Breast epithelium (tissue), 4 donors: Measurements from ENCODE around the gene SLC25A44. TPM values are rescaled to one million over a fixed set of nuclear protein-coding genes. Genes with fewer than 3 reads are reported as not detected.

ENCODE experiments used
- DNase-seq, 2 donors: peaks; one replicate each; pipeline ENCODE4 v3.0.0-alpha.2; 2019; ENCODE audit warnings: low spot score in 2 of 2
- H3K27ac ChIP-seq, 2 donors: fragments of 200-600 bp; sonication (generic) in 1 of 2; one replicate each; pipeline ENCODE4 v1.5.1; 2016 to 2019; ENCODE audit warnings: mild to moderate bottlenecking in 1 of 2
- H3K27me3 ChIP-seq, 2 donors: fragments of 200-600 bp; sonication (generic) in 1 of 2; one replicate each; pipeline versions ENCODE4 v1.5.1 to v1.6.0; 2017 to 2019; ENCODE audit warnings: control low read depth in 1 of 2, mild to moderate bottlenecking in 1 of 2
- H3K36me3 ChIP-seq: fragments of 200-600 bp; one replicate; pipeline ENCODE4 v1.5.1; 2019
- H3K4me1 ChIP-seq, 2 donors: fragments of 200-600 bp; sonication (generic); one replicate each; pipeline ENCODE4 v1.5.1; 2016 to 2019; ENCODE audit warnings: control low read depth in 1 of 2
- H3K4me3 ChIP-seq, 3 donors: fragments of 200-600 bp; sonication (generic); 1 replicate in 2 of 3; 2 replicates in 1 of 3; pipeline ENCODE4 v1.5.1; 2016 to 2019; ENCODE audit warnings: mild to moderate bottlenecking in 3 of 3, moderate library complexity in 2 of 3
- H3K9me3 ChIP-seq, 2 donors: fragments of 200-600 bp; sonication (generic) in 1 of 2; one replicate each; pipeline ENCODE4 v1.5.1; 2016 to 2019; ENCODE audit warnings: control low read depth in 1 of 2
- CTCF ChIP-seq, 3 donors: fragments of 450-650 bp; IDR thresholded peaks; one replicate each; pipeline ENCODE4 v1.5.1; 2016 to 2017; ENCODE audit warnings: antibody characterized with exemption in 3 of 3, mild to moderate bottlenecking in 3 of 3, moderate library complexity in 3 of 3
- POLR2A ChIP-seq: fragments of 450-650 bp; IDR thresholded peaks from one replicate; pipeline ENCODE4 v1.6.1; 2016; ENCODE audit warnings: antibody characterized with exemption, mild to moderate bottlenecking, moderate library complexity
- POLR2AphosphoS5 ChIP-seq, 3 donors: sonication (generic); formaldehyde crosslinking; IDR thresholded peaks; one replicate each; pipeline ENCODE4 v1.6.1; 2017; ENCODE audit warnings: antibody characterized with exemption in 3 of 3
- intact Hi-C: fragments of 100-400 bp; cut with DNase I; formaldehyde crosslinking; loops from one replicate; pipeline ENCODE4 v1.15.1; 2023; ENCODE audit warnings: low total_unique reads
- total RNA-seq, 3 donors: library from RNA; depleted of rRNA; stranded (reverse); fragments of >200 nt; gene quantifications; one replicate each; pipeline ENCODE4 v1.1.0, GENCODE V29; 2016

The SLC25A44 gene
- total RNA-seq, 3 donors from 2014 or later: 10.7 to 23.7 (median 13.8) TPM

GRCh38 chr1:156253634-156254033 is 59.7 kb downstream of the SLC25A44 start:
- Histone ChIP-seq H3K9me3 (no peaks in the 10 kb centered on the region), H3K36me3 (peaks cover 14% of the 10 kb centered on the region), H3K4me1 (no peaks in the 10 kb centered on the region), H3K27ac (no peak overlapping the region), H3K4me3 (no peak overlapping the region), H3K27me3 (no peaks in the 10 kb centered on the region)
- intact Hi-C loops: no loop called here
- no peak for DNase-seq
- TF ChIP-seq POLR2AphosphoS5 (IDR thresholded peaks at IDR 0.05) (no peak), CTCF (IDR thresholded peaks at IDR 0.05) (no peak), POLR2A (no peak)

- TF ChIP-seq CTCF (IDR thresholded peaks at IDR 0.05) (no peak), POLR2AphosphoS5 (IDR thresholded peaks at IDR 0.05) (no peak), POLR2A (no peak)
- no peak for DNase-seq
- no peaks in the 10 kb centered on the region for H3K9me3 ChIP-seq
- no peaks in the 10 kb centered on the region for H3K27me3 ChIP-seq
- intact Hi-C loops: no loop called here
- H3K36me3 ChIP-seq: peaks cover 22% of the 10 kb centered on the region
- H3K27ac ChIP-seq: no peak overlapping the region
- no peaks in the 10 kb centered on the region for H3K4me1 ChIP-seq
- no peak overlapping the region for H3K4me3 ChIP-seq
These were observed 63.8 kb downstream of the SLC25A44 start for GRCh38 chr1:156257711-156258110.

GRCh38 chr1:156258859-156259258 is 65.0 kb downstream of the SLC25A44 start:
- DNase-seq: no peak
- no peak overlapping the region for H3K4me3 ChIP-seq
- intact Hi-C loops: no loop called here
- H3K27me3 ChIP-seq: no peaks in the 10 kb centered on the region
- peaks cover 16% of the 10 kb centered on the region for H3K36me3 ChIP-seq
- TF ChIP-seq POLR2A (no peak), POLR2AphosphoS5 (IDR thresholded peaks at IDR 0.05) (no peak), CTCF (IDR thresholded peaks at IDR 0.05) (no peak)
- no peaks in the 10 kb centered on the region for H3K9me3 ChIP-seq
- H3K27ac ChIP-seq: no peak overlapping the region
- H3K4me1 ChIP-seq: no peaks in the 10 kb centered on the region

- Histone ChIP-seq H3K27ac (no peak overlapping the region), H3K4me3 (no peak overlapping the region), H3K9me3 (no peaks in the 10 kb centered on the region), H3K36me3 (peaks cover 16% of the 10 kb centered on the region), H3K4me1 (no peaks in the 10 kb centered on the region), H3K27me3 (no peaks in the 10 kb centered on the region)
- intact Hi-C loops: no loop called here
- no peak for DNase-seq
- no peak for TF ChIP-seq POLR2AphosphoS5 (IDR thresholded peaks at IDR 0.05)
- TF ChIP-seq POLR2A: no peak
- TF ChIP-seq CTCF (IDR thresholded peaks at IDR 0.05): no peak
These were observed 65.9 kb downstream of the SLC25A44 start for GRCh38 chr1:156259805-156260204.

- DNase-seq: no peak
- intact Hi-C loops: no loop called here
- H3K4me3 ChIP-seq: no peak overlapping the region
- TF ChIP-seq POLR2A (no peak), CTCF (IDR thresholded peaks at IDR 0.05) (no peak), POLR2AphosphoS5 (IDR thresholded peaks at IDR 0.05) (no peak)
- H3K9me3 ChIP-seq: no peaks in the 10 kb centered on the region
- no peaks in the 10 kb centered on the region for H3K4me1 ChIP-seq
- H3K27ac ChIP-seq: no peak overlapping the region
- H3K27me3 ChIP-seq: no peaks in the 10 kb centered on the region
- peaks cover 16% of the 10 kb centered on the region for H3K36me3 ChIP-seq
These were observed 67.0 kb downstream of the SLC25A44 start for GRCh38 chr1:156260896-156261295.

Other genes with a start within 250 kb of the SLC25A44 start
- gene ARHGEF2, start 215.6 kb upstream of the SLC25A44 start, total RNA-seq: 10 to 100 TPM; 81.8 to 93.7 (median 90.4) TPM
- 100 to 1,000 TPM; 305 to 407 (median 370) TPM for gene SSR2, start 173.2 kb upstream of the SLC25A44 start, total RNA-seq
- 10 to 100 TPM; 22.1 to 27.1 (median 23.3) TPM for gene UBQLN4, start 140.3 kb upstream of the SLC25A44 start, total RNA-seq
- gene LAMTOR2, start 139.3 kb upstream of the SLC25A44 start, total RNA-seq: 10 to 100 TPM; 60.7 to 75.5 (median 69.8) TPM
- 10 to 100 TPM in 2 of 3 donors, not detected in 1; 40.3 to 68.6 TPM for gene RAB25, start 132.9 kb upstream of the SLC25A44 start, total RNA-seq
- 1 to 10 TPM in 2 of 3 donors, under 1 TPM in 1; 0.32 to 1.3 (median 1.3) TPM for gene MEX3A, start 111.6 kb upstream of the SLC25A44 start, total RNA-seq
- 100 to 1,000 TPM; 292 to 367 (median 319) TPM for gene LMNA, start 79.4 kb upstream of the SLC25A44 start, total RNA-seq
- gene SEMA4A, start 40.5 kb upstream of the SLC25A44 start, total RNA-seq: 10 to 100 TPM in 1 of 3 donors, 1 to 10 TPM in 2; 1.4 to 21.5 (median 9.2) TPM
- 10 to 100 TPM; 41.4 to 75.2 (median 60.3) TPM for gene PMF1, start 18.9 kb downstream of the SLC25A44 start, total RNA-seq
- gene BGLAP, start 48.1 kb downstream of the SLC25A44 start, total RNA-seq: 1 to 10 TPM in 1 of 3 donors, under 1 TPM in 2; 0.32 to 2.9 (median 0.98) TPM
- gene PAQR6, start 54.0 kb downstream of the SLC25A44 start, total RNA-seq: 1 to 10 TPM; 1.8 to 3.9 (median 2.5) TPM
- 10 to 100 TPM; 35.7 to 67.8 (median 54.7) TPM for gene SMG5, start 88.7 kb downstream of the SLC25A44 start, total RNA-seq
- 1 to 10 TPM; 1.3 to 7.8 (median 4.9) TPM for gene TMEM79, start 90.2 kb downstream of the SLC25A44 start, total RNA-seq
- 10 to 100 TPM; 36.4 to 68.5 (median 40.2) TPM for gene GLMP, start 101.6 kb downstream of the SLC25A44 start, total RNA-seq
- under 1 TPM in 1 of 3 donors, not detected in 2; 0.98 TPM for gene VHLL, start 105.2 kb downstream of the SLC25A44 start, total RNA-seq
- 100 to 1,000 TPM; 150 to 263 (median 262) TPM for gene CCT3, start 144.2 kb downstream of the SLC25A44 start, total RNA-seq
- 1 to 10 TPM in 2 of 3 donors, not detected in 1; 1.4 to 1.5 TPM for gene TSACC, start 144.4 kb downstream of the SLC25A44 start, total RNA-seq
- gene RHBG, start 175.1 kb downstream of the SLC25A44 start, total RNA-seq: not detected